Suppressor macrophage treated with lipopolysaccharide for 1 hour (primary cell): ENCODE measurements around the gene TBC1D12.
A peak's percentile ranks its signal among the peaks of the same experiment; 100 is the strongest.

Source experiments
- DNase-seq, 3 donors: peaks; one replicate each; pipeline ENCODE4 v3.0.0-alpha.2; 2020 to 2022

The TBC1D12 gene

DNA sequence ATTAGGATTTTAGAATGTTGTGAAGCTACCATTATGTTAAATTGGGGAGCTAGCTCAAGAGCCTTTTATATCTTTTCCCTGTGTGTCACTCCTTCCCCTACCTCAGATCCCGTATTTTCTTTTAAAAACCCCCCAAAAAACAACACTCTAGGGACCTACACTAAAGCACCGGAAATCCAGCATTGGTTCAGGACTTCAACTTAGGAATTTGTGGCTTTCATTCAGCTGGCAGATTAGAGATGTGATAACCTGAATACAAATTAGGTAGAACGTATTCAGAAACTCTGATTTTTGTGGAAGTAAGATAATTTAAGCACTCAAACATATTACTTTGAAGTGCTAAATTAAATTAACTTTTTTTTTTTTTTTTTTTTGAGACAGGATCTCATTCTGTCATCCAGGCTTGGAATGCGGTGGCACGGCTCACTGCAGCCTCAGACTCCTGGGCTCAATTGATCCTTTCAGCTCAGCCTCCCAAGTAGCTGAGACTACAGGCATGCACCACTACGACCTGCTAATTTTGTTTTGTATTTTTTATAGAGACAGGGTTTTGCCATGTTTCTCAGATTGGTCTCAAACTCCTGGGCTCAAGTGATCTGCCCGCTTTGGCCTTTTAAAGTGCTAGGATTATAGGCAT lies 6.8 kb downstream of the TBC1D12 start:
- DNase-seq: peak in 1 of 3 donors; percentile 15

DNA sequence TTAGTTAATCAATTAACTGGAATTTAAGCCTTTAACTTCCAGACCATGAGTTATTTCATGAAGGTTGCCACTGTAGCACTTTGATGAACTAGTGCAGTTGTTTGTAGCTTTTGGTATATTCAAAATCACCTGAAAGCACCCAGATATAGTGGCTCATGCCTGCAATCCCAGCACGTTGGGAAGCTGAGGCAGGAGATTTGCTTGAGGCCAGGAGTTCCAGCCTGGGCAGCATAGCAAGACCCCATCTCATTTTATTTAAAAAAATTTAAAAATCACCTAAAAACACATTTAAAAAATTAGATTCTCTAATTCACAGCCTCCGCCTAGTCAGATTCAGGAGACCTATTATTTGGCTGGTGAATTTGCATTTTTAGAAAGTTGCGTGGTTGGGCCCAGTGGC lies 9.0 kb downstream of the TBC1D12 start:
- no peak for DNase-seq

DNA sequence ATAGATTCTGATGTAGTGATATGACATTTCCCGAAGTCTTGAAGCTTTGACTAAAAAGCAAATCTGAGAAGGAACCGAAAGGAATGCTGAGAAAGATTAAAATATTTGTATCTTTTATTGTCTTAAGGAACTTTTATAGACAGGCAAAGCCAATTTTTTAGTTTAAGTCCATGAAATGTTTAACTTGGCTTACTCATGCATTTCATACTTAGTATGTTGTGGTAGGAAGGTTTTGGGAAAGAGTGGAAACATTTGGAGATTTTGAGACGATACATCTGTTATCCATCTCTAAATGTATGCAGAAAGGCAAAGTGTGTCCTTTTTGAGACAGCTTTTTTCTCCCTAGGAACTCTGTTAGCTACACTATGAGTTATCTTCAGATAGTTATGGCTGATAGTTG lies 10.1 kb downstream of the TBC1D12 start:
- DNase-seq: no peak

DNA sequence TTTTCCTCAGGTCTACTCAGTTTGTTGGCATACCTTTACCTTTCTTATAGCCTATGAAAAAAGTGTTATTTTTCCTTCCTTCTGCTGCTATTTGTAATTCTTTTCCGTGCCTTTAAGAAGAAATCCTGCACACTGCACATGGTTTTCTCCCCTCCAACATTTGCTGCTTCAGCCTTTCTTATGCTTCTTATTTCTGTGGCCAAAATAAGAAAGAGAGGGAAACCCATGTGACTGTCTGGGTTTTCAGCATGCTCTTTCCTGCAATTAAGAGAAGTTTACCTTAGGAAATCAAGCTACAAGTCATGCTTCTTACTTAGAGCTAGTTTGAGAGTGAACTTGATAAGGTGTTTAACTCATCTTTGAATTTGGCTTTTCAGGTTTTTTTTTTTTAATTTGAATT lies 11.0 kb downstream of the TBC1D12 start:
- peak; percentile 18 to 41 (median 41) for DNase-seq

DNA sequence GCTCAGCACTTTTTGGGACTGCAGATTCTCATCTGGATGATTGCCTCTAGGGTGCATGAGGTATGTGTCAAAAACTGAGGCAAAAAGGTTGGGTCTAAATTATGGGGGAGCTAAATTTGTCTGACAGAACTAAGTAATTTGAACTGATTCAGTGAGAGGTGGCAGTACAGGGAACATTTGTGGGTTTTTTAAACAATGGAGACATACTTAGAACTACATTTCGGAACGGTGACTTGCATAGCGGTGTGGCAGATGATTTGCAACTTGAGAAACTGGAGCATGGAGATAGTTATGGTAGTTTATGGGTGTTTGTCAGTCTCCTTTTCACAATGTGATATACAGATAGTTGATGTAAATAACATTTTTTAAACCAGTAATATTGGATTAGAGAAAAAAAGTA lies 14.6 kb downstream of the TBC1D12 start:
- no peak for DNase-seq

GRCh38 chr10:94417321-94417720 lies 15.0 kb downstream of the TBC1D12 start:
- no peak for DNase-seq

DNA sequence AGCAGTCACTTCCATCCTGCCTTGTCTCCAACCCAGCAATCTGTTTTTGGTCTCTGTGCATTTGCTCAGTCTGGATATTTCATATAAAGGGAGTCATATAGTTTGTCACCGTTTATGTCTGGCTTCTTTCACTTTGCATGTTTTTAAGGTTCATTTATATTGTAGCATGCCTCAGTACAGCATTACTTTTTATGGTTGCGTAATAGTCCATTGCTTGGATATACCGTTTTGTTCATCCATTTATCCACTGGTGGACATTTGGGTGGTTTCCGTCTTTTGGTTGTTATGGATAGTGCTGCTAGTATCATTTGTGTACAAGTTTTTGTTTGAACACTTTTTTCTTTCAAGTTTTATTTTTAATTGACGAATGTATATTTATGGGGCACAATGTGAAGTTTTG lies 18.2 kb downstream of the TBC1D12 start:
- DNase-seq: no peak

DNA sequence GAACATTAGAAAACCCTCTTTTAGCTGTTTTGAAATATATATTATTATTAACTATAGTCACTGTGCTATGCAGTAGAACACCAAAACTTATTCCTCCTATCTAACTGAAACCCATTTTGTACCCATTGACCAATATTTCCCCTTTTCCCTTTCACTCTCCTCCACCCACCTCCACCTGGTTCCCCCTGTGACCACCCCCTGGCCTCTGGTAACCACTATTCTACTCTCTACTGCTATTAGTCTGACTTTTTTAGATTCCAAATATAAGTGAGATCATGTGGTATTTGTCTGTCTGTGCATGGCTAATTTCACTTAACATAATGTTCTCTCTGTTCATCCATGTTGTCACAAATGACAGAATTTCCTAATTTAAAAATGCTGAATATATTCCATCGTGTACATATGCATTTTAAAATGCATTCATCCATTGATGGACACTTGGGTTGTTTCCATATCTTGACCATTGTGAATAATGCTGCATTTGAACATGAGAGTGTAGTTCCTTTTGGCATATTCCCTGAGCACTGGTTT lies 18.7 kb downstream of the TBC1D12 start:
- DNase-seq: no peak

- peak in 1 of 3 donors; percentile 21 for DNase-seq
Measured at GRCh38 chr10:94423627-94424026, 21.3 kb downstream of the TBC1D12 start.

DNA sequence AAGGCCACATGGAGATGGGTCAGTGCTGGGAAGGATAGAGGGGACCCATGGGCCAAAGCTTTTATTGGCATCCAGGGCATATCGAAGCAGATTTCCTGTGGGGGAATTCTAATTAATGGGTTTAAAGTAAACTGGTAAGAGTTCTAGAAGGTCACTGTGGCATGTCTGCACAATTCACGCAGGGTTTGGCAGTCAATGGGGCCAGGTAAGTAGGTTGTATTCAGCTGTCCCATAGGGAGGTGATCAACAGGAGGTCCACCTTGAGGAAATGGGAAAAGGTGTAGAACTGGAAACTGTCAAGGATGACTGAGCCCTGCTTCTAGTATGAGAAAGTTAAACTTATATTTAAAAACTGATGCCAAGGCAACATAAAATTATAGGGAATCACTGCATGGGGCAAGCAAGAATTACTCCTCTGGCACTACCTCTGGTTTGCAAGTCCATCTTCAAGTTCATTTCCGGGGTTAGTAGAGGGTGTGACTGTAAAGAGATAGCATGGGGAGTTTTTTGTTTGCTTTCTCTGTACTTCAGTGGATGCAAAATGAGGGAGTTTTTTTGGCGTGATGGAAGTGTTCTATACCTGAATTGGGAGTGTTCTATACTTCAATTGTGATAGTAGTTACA lies 22.5 kb downstream of the TBC1D12 start:
- DNase-seq: no peak

- no peak for DNase-seq
Measured at GRCh38 chr10:94425942-94426341, 23.6 kb downstream of the TBC1D12 start.

- peak in 2 of 3 donors; percentile 50 for DNase-seq
Measured at GRCh38 chr10:94427166-94427565, 24.8 kb downstream of the TBC1D12 start.

DNA sequence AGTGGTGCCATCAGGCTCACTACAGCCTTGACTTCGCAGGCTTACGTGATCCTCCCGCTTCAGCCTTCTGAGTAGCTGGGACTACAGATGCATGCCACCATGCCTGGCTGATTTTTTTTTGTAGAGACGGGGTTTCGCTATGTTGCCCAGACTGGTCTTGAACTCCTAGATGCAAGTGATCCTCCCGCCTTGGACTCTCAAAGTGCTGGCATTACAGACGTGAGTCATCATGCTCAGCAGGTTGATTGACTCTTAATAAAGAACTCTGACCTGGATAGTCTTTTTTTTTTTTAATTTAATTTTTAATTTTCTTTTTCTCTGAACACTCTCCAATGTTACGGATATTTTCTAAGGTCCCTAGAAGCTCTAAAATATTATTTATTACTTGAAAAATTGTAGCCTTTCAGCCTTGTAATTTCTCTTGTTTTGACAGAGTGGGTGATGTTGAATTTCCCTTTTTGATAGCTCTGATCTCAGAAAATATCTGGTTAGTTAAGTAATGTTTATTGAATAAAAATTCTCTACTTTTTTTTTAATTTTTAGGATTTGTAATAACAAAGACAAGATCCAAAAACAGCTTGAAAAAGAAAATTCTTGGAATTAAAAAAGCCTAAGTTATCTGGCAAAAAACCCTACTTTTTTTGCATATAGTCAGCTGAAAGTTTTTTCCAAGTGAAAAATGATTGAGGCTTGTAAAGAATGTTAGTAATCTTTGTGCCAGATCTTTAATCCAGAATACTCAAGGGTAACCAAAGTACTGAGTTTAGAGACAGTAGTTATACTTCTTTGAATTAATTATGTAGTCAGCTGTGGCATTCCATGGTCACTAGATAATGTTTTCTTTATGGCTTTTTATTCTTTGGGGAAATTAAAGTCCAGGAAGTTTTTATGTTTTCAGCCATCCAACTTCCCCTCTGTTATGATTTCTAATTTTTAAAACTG lies 26.7 kb downstream of the TBC1D12 start:
- no peak for DNase-seq

- peak in 2 of 3 donors; percentile 27 to 33 for DNase-seq
Measured at GRCh38 chr10:94430701-94431100, 28.4 kb downstream of the TBC1D12 start.

DNA sequence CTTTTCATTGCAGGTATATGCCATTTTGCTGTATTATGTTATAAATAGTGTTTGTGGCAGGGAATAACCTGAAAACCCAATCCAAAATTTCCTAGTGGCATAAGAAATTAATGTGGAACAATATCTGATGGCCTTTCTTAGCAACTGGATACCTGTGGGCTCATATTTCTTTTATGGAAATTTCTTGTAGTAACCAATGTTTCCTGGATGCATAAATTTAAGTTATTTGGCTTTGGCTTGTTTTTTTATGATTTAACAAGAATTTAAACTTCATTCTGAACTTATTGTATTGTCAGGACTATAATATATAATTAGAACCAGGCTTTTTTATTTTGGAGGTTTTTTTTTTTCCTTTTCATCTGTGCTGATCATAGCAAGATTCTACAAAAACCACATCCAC lies 30.1 kb downstream of the TBC1D12 start:
- no peak for DNase-seq

DNA sequence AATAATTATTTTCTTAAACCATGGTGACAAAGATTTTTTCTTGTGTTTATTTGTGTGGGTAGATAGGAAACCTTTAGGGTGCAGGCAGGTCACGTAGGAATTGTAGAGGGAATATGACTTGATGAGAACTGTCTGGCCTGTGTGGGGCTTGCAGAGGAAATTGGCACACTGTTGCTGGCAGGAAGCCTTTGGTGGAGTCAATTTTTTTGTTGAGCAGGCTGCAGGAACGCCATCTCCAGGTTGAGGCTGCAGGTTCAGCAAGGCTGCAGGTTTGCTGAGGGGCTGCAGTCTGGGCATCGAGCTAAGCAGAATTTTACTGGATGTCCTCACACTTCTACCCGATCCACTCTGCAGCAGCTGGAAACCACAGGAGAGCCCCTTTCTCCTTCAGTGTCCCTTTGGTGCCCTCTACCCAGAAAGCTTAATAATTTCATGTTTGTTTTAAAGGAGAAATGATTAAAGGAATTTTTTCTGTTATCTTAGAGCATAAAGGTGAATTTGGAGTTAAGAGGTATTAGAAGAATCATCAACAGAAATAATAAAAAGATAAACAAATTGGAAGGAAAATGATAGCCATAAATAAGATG lies 37.0 kb downstream of the TBC1D12 start:
- peak in 1 of 3 donors; percentile 3 for DNase-seq

DNA sequence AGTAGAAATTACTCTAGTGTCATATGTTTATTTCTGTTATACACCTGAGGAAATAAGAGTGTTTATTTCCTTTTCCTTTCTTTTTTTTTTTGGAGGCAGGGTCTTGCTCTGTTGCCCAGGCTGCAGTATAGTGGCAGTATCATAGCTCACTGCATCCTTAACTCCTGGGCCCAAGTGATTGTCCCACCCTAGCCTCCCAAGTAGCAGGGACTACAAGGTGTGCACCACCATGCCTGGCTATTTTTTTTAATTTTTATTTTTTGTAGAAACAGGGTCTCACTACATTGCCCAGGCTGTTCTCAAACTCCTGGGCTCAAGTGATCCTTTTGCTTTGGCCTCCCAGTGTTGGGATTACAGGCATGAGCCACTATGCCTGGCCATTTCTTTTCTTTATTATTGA lies 37.8 kb downstream of the TBC1D12 start:
- no peak for DNase-seq

- DNase-seq: no peak
Measured at GRCh38 chr10:94443047-94443446, 40.7 kb downstream of the TBC1D12 start.

GRCh38 chr10:94443549-94443948 lies 41.2 kb downstream of the TBC1D12 start:
- DNase-seq: no peak

DNA sequence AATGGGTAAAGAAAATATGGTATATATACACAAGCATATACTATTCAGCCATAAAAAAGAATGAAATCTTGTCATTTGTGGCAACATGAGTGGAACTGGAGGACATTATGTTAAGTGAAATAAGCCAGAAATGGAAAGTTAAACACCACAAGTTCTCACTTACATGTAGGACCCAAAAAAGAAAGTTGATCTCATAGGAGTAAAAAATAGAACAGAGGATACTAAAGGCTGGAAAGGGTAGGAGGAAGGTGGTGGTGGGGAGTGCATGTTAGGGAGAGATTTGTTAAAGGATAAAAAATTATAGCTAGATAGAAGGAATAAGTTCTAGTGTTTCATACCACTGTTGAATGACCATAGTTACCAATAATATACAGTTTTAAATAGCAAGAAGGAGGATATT lies 48.4 kb downstream of the TBC1D12 start:
- no peak for DNase-seq

- DNase-seq: no peak
Measured at GRCh38 chr10:94451883-94452519, 49.7 kb downstream of the TBC1D12 start.

GRCh38 chr10:94456942-94457341 lies 54.6 kb downstream of the TBC1D12 start:
- no peak for DNase-seq

DNA sequence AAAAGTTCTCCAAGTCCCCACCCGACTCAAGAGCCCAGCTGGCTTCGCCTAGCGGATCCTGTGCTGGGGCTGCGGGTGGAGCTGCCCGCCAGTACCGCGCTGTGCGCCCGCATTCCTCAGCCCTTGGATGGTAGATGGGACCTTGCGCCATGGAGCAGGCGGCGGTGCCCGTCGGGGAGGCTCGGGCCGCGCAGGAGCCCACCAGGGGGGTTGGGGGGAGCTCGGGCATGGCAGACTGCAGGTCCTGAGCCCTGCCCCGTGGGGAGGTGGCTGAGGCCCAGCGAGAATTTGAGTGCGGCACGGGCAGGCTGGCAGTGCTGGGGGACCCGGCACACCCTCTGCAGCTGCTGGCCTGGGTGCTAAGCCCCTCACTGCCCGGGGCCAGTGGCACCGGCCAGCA lies 57.0 kb downstream of the TBC1D12 start:
- no peak for DNase-seq
